Tibial nerve (tissue), 4 donors: ENCODE results near the gene MAP3K19. TPM values are rescaled to one million over a fixed set of nuclear protein-coding genes. Genes with fewer than 3 reads are reported as not detected.

Experiments
- DNase-seq, 2 donors: peaks; one replicate each; pipeline ENCODE4 v3.0.0-alpha.2; 2019; ENCODE audit warnings: low spot score in 2 of 2
- H3K27ac ChIP-seq, 4 donors: fragments of 200-600 bp; sonication (generic) in 3 of 4; one replicate each; pipeline ENCODE4 v1.5.1; 2017 to 2019; ENCODE audit warnings: mild to moderate bottlenecking in 1 of 4
- H3K27me3 ChIP-seq, 2 donors: fragments of 200-600 bp; sonication (generic) in 1 of 2; one replicate each; pipeline versions ENCODE4 v1.5.1 to v1.6.0; 2017 to 2019
- H3K36me3 ChIP-seq, 3 donors: fragments of 200-600 bp; sonication (generic); one replicate each; pipeline ENCODE4 v1.5.1; 2018 to 2019
- H3K4me1 ChIP-seq, 4 donors: fragments of 200-600 bp; sonication (generic) in 3 of 4; one replicate each; pipeline ENCODE4 v1.5.1; 2017 to 2019
- H3K4me3 ChIP-seq, 4 donors: fragments of 200-600 bp; sonication (generic) in 3 of 4; one replicate each; pipeline ENCODE4 v1.5.1; 2017 to 2019; ENCODE audit warnings: mild to moderate bottlenecking in 1 of 4, moderate library complexity in 1 of 4
- H3K9me3 ChIP-seq, 4 donors: fragments of 200-600 bp; sonication (generic) in 3 of 4; one replicate each; pipeline ENCODE4 v1.5.1; 2017 to 2019
- EP300 ChIP-seq, 2 donors: sonication (generic); formaldehyde crosslinking; IDR thresholded peaks; one replicate each; pipeline ENCODE4 v1.6.1; 2017; ENCODE audit warnings: antibody characterized with exemption in 2 of 2, mild to moderate bottlenecking in 1 of 2
- POLR2A ChIP-seq, 2 donors: fragments of 450-650 bp; IDR thresholded peaks; one replicate each; pipeline ENCODE4 v1.6.1; 2017; ENCODE audit warnings: antibody characterized with exemption in 2 of 2, mild to moderate bottlenecking in 2 of 2, moderate library complexity in 2 of 2
- WGBS, 2 donors: methylation state at CpG; one replicate each; pipeline ENCODE4 v1.1.5; 2018; 5-methylcytosine and 5-hydroxymethylcytosine counted together
- total RNA-seq, 4 donors: library from RNA; depleted of rRNA; stranded (reverse); fragments of >200 nt; gene quantifications; one replicate each; pipeline ENCODE4 v1.1.0, GENCODE V29; 2016
- TF ChIP-seq, protein P1 (sequence below), 5 experiments: fragments of 200-600 bp in 3 of 5; fragments of 450-650 bp in 2 of 5; sonication (generic) in 3 of 5; IDR thresholded peaks; one replicate each; pipeline ENCODE4 v1.5.1; 2016 to 2019; ENCODE audit warnings: antibody characterized with exemption in 5 of 5, mild to moderate bottlenecking in 3 of 5, moderate library complexity in 2 of 5

Gene MAP3K19
- total RNA-seq, 4 donors from 2014 or later, result not detected

DNA sequence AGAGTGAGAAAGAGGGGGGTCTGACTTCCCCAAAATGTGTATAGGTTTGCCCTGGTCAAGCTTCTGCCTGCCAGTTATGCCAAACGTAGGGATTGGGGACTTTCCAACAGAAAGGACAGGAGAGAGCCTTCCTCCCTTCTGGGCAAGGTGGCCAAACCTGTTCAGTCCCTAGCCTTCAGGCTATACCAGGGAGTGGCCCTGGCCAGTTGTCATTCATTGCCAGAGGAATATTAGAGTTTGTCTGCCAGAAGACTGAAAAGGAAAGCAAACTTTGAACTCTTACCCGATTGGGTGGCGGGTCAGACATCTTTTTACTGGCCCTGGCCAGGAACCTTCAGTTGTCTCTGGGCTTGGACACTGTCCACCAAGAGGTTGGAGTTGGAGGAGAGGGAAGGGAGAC is 27.0 kb upstream of the MAP3K19 start:
- H3K36me3 ChIP-seq, result peaks cover 0 to 24% (median 0%) of the 10 kb centered on the region in 3 donors
- 85 to 97% methylated on average over 3 of the region's 3 CpGs for WGBS, 2 donors
- H3K27ac ChIP-seq, result no peak overlapping the region

DNA sequence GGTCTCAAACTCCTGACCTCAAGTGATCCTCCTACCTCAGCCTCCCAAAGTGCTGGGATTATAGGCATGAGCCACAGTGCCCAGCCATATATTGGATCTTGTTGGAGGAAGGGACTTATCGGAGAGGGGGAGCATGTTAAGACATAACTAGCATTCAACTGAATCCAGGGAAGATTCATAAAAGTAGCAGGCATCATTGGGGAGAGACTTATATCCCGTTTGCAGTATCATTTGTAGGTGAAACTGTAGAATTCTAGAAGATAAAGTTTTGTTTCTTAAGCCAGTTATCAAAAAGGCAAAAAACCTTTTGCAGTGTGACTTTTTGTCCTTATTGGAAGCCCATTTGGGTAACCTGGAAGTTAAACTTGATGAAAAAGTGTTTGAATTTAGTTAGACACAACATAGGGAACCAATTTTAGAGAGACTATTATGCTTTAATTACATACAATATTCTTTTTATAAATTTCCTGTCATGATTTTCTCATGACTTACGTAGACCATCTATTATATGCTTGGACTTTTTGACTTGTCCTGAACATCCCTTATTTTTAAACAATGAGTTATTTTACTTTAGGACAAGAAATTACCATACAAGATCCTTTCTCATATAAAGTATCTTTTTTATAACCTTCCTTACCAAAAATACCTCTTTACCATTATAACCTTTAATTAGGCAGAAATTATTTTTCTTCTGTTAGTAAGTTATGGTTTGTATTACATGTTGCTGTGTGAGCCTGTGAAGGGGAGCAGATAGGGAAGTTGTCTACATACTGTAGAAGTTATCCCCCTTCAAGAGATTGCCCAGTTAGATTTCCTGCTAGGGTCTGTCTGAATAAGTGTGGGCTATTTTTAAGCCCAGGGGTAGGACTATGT is 25.1 kb upstream of the MAP3K19 start:
- H3K4me3 ChIP-seq, result no peak overlapping the region
- WGBS, 2 donors, result 89 to 98% methylated on average over 3 of the region's 3 CpGs
- H3K36me3 ChIP-seq, result peaks cover 0 to 16% (median 0%) of the 10 kb centered on the region in 3 donors
- H3K4me1 ChIP-seq, result peaks cover 0 to 2% (median 0%) of the 10 kb centered on the region in 4 donors
- TF ChIP-seq POLR2A (IDR thresholded peaks at IDR 0.05) (no peak), EP300 (IDR thresholded peaks at IDR 0.05) (no peak)
- TF ChIP-seq, protein P1, sequence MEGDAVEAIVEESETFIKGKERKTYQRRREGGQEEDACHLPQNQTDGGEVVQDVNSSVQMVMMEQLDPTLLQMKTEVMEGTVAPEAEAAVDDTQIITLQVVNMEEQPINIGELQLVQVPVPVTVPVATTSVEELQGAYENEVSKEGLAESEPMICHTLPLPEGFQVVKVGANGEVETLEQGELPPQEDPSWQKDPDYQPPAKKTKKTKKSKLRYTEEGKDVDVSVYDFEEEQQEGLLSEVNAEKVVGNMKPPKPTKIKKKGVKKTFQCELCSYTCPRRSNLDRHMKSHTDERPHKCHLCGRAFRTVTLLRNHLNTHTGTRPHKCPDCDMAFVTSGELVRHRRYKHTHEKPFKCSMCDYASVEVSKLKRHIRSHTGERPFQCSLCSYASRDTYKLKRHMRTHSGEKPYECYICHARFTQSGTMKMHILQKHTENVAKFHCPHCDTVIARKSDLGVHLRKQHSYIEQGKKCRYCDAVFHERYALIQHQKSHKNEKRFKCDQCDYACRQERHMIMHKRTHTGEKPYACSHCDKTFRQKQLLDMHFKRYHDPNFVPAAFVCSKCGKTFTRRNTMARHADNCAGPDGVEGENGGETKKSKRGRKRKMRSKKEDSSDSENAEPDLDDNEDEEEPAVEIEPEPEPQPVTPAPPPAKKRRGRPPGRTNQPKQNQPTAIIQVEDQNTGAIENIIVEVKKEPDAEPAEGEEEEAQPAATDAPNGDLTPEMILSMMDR (IDR thresholded peaks at IDR 0.05), result no peak
- no peak overlapping the region for H3K27ac ChIP-seq
- no peaks in the 10 kb centered on the region for H3K27me3 ChIP-seq
- H3K9me3 ChIP-seq, result peaks cover 0 to 4% (median 0%) of the 10 kb centered on the region in 4 donors
- DNase-seq, result no peak

More for the DNA sequence above, 27.0 kb upstream of the MAP3K19 start:
- TF ChIP-seq, protein P1 (IDR thresholded peaks at IDR 0.05), result no peak
- TF ChIP-seq EP300 (IDR thresholded peaks at IDR 0.05) (no peak), POLR2A (IDR thresholded peaks at IDR 0.05) (no peak)
- Histone ChIP-seq H3K4me3 (no peak overlapping the region), H3K9me3 (peaks cover 0 to 4% (median 0%) of the 10 kb centered on the region in 4 donors), H3K27me3 (no peaks in the 10 kb centered on the region), H3K4me1 (no peaks in the 10 kb centered on the region)
- no peak for DNase-seq

DNA sequence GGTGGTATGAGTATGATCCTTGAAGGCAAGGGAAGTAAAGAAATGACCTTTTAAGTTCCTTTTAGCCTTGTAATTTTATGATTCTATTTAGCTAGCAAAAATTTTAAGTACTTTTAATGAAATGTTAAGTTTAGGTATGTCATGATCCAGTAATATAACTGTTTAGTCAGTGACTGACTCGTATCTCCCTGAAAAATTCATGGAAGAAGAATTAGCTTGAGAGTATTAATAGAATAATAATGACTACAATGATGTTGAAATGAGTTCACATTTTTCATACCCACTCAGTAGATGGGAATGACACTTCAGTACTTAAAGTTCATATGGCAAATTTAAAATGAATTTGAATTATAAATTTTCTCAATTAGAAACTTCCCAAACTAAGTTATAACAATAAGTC is 19.5 kb upstream of the MAP3K19 start:
- no peak overlapping the region for H3K27ac ChIP-seq

DNA sequence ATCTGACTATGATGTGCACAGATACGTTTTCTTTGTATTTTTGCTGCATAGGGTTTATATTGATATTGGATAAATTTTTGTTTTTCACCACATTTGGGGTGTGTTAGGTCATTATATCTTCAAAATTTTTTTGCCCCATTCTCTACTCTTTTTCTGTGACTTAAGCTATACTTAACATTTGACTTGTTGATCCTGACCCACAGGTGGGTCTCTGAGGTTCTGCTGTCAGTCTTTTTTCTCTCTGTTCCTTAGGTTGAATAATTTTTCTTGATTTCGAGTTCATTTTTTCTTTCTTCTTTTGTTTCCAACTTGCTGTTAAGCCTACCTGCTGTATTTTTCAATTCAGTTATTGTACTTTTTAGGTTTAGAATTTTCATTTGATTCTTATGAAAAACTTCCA is 16.9 kb upstream of the MAP3K19 start:
- no peak overlapping the region for H3K27ac ChIP-seq
- TF ChIP-seq POLR2A (IDR thresholded peaks at IDR 0.05) (no peak), EP300 (IDR thresholded peaks at IDR 0.05) (no peak)
- TF ChIP-seq, protein P1 (IDR thresholded peaks at IDR 0.05), result no peak
- whole genome bisulfite sequencing, 2 donors, result 88 to 93% methylated on average over 2 of the region's 2 CpGs

More for the DNA sequence above, 19.5 kb upstream of the MAP3K19 start:
- WGBS, 2 donors, result 61 to 76% methylated on average over 1 of the region's 1 CpG
- DNase-seq, result no peak
- Histone ChIP-seq H3K4me3 (no peak overlapping the region), H3K27me3 (no peaks in the 10 kb centered on the region), H3K9me3 (no peaks in the 10 kb centered on the region), H3K4me1 (peaks cover 0 to 5% (median 0%) of the 10 kb centered on the region in 4 donors), H3K36me3 (peaks cover 0 to 26% (median 0%) of the 10 kb centered on the region in 3 donors)
- no peak for TF ChIP-seq EP300 (IDR thresholded peaks at IDR 0.05)
- TF ChIP-seq POLR2A (IDR thresholded peaks at IDR 0.05), result no peak
- TF ChIP-seq, protein P1 (IDR thresholded peaks at IDR 0.05), result no peak

DNA sequence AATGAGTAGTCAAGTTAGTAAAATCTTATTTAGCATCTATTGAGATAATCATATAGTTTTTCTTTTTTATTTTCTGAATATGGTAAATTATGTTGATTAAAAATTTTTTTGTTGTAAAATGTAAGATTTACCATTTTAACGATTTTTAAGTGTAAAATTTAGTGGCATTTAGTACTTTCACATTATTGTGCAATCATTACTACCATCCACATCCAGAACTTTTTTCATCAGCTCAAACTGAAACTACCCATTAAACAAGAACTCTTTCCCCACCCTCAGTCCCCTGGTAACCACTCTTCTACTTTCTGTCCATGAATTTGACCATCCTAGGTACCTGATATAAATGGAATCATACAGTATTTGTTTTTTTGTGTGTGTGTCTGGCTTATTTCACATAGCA is 16.0 kb upstream of the MAP3K19 start:
- H3K36me3 ChIP-seq, result peaks cover 0 to 41% (median 0%) of the 10 kb centered on the region in 3 donors
- no peak overlapping the region for H3K4me3 ChIP-seq
- no peaks in the 10 kb centered on the region for H3K27me3 ChIP-seq
- no peak for DNase-seq
- no peak overlapping the region for H3K27ac ChIP-seq
- H3K9me3 ChIP-seq, result no peaks in the 10 kb centered on the region
- peaks cover 0 to 5% (median 0%) of the 10 kb centered on the region in 4 donors for H3K4me1 ChIP-seq
- TF ChIP-seq, protein P1 (IDR thresholded peaks at IDR 0.05), result no peak
- TF ChIP-seq POLR2A (IDR thresholded peaks at IDR 0.05) (no peak), EP300 (IDR thresholded peaks at IDR 0.05) (no peak)
- WGBS, 2 donors, result 92 to 96% methylated on average over 1 of the region's 1 CpG

More for the DNA sequence above, 16.9 kb upstream of the MAP3K19 start:
- Histone ChIP-seq H3K27me3 (no peaks in the 10 kb centered on the region), H3K4me3 (no peak overlapping the region), H3K9me3 (no peaks in the 10 kb centered on the region), H3K36me3 (peaks cover 0 to 41% (median 0%) of the 10 kb centered on the region in 3 donors), H3K4me1 (peaks cover 0 to 7% (median 0%) of the 10 kb centered on the region in 4 donors)
- DNase-seq, result no peak
